Measurements from ENCODE around the gene DYRK1B. TPM values are rescaled to one million over a fixed set of nuclear protein-coding genes. Genes with fewer than 3 reads are reported as not detected.
A peak's percentile ranks its signal among the peaks of the same experiment; 100 is the strongest.

Gene DYRK1B
- 10.2 and 17.2 TPM in 2 replicates for polyA plus RNA-seq (2012; rRNA removed)
- polyA plus RNA-seq (2012; cell fraction: cytosol; rRNA removed): 11.4 and 17.5 TPM in 2 replicates
- 44.6 and 45.8 TPM in 2 replicates for polyA plus RNA-seq (2012; cell fraction: nucleus; rRNA removed)

- H3K9me3 ChIP-seq: no peaks in the 10 kb centered on the region
- DNase-seq: peak; percentile 99
- peak within 1 kb of the TSS; percentile 94 to 98 for H3K27ac ChIP-seq (ENCODE audit: low read depth in 2 of 2, low read length in 1 of 2)
- H3K27me3 ChIP-seq (ENCODE audit: insufficient read depth): no peaks in the 10 kb centered on the region
- H3K4me3 ChIP-seq (ENCODE audit: low read depth in 2 of 2, low read length in 1 of 2): peak within 1 kb of the TSS; percentile 84 to 97
- H3K4me2 ChIP-seq: peak within 1 kb of the TSS; percentile 92
- CTCF ChIA-PET: interaction anchor here (0.7 to 2.1 kb wide), 8 partner anchors 9 to 137 kb away, joined by 3 to 26 read pairs (median 3); partner anchors contain the start of gene PSMC4
- WGBS (ENCODE audit: low lambda C conversion rate): under 1% methylated on average over 35 of the region's 59 CpGs
- no peaks in the 10 kb centered on the region for H4K20me1 ChIP-seq (ENCODE audit: insufficient read depth)
- POLR2A ChIA-PET: interaction anchor here (0.6 to 2.1 kb wide), 8 partner anchors 9 to 398 kb away, joined by 3 to 9 read pairs (median 4); partner anchors contain the start of genes FBL, PSMC4 and RPS16
- H3K36me3 ChIP-seq (replicated peaks in 1 of 2; ENCODE audit: control insufficient read depth in 1 of 2, insufficient read depth in 2 of 2, low read length in 1 of 2): peaks cover 47 to 58% of the 10 kb centered on the region in 2 experiments
- H3K4me1 ChIP-seq (ENCODE audit: control insufficient read depth in 1 of 2, insufficient read depth in 2 of 2, low read depth in 1 of 2, low read length in 1 of 2): peaks cover 0 to 16% of the 10 kb centered on the region in 2 experiments; a peak in 2 of 4 replicates
- H3F3A ChIP-seq (replicated peaks; ENCODE audit: insufficient read depth): peaks cover 5% of the 10 kb centered on the region
- H3K79me2 ChIP-seq (ENCODE audit: insufficient read depth): peaks cover 20% of the 10 kb centered on the region
- peak within 1 kb of the TSS; percentile 95 for H3K9ac ChIP-seq
- H2AFZ ChIP-seq (ENCODE audit: low read depth): peak within 1 kb of the TSS; percentile 78
- H3K9me2 ChIP-seq: no peaks in the 10 kb centered on the region
- TF ChIP-seq SMC3 (IDR thresholded peaks at IDR 0.05; ENCODE audit: low read depth, low read length) (no peak), MXI1 (IDR thresholded peaks at IDR 0.05; ENCODE audit: low read depth, low read length) (peak; percentile 62; the same call in 1 of the 2 replicates), USF1 (IDR thresholded peaks at IDR 0.05; ENCODE audit: borderline replicate concordance, low read depth) (peak; percentile 99), ELF1 (IDR thresholded peaks at IDR 0.05) (0 out of 2 replicates have a peak, but pooled peaks have one; percentile 37), SIN3A (IDR thresholded peaks at IDR 0.05; ENCODE audit: borderline replicate concordance, low read depth, low read length) (peak; percentile 70; the same call in 1 of the 2 replicates), FOSL2 (IDR thresholded peaks at IDR 0.05; ENCODE audit: borderline replicate concordance, low read depth) (no peak), RCOR1 (IDR thresholded peaks at IDR 0.05; ENCODE audit: low read length) (no peak), NFIC (IDR thresholded peaks at IDR 0.05; ENCODE audit: borderline replicate concordance) (no peak), TAF1 (IDR thresholded peaks at IDR 0.05; ENCODE audit: borderline replicate concordance, low read depth, low read length) (peak; percentile 44; the same call in 1 of the 2 replicates), FOXM1 (IDR thresholded peaks at IDR 0.05; ENCODE audit: low read depth) (peak; percentile 53; the same call in 1 of the 2 replicates), MEF2A (IDR thresholded peaks at IDR 0.05; ENCODE audit: borderline replicate concordance, low read depth) (no peak), CTCF (IDR thresholded peaks at IDR 0.05) (no peak), CHD2 (IDR thresholded peaks at IDR 0.05; ENCODE audit: low read length, partially characterized antibody) (no peak), MAX (IDR thresholded peaks at IDR 0.05; ENCODE audit: low read depth) (peak; percentile 43), IRF3 (IDR thresholded peaks at IDR 0.05; ENCODE audit: low read depth, low read length) (peak; percentile 71), POLR2AphosphoS5 (IDR thresholded peaks at IDR 0.05; ENCODE audit: low read depth, low read length) (no peak; the same call in 1 of the 2 replicates), JUND (IDR thresholded peaks at IDR 0.05) (no peak), EP300 (IDR thresholded peaks at IDR 0.05; ENCODE audit: borderline replicate concordance in 1 of 2, low read depth in 1 of 2, low read length in 1 of 2) (peak; percentile 28 to 85; a peak in 2 of 4 replicates), TCF12 (IDR thresholded peaks at IDR 0.05) (no peak), YY1 (IDR thresholded peaks at IDR 0.05; ENCODE audit: low read depth) (peak; percentile 92), RXRA (IDR thresholded peaks at IDR 0.05; ENCODE audit: borderline replicate concordance, low read depth) (no peak), RFX5 (IDR thresholded peaks at IDR 0.05; ENCODE audit: low read length) (peak; percentile 99), REST (IDR thresholded peaks at IDR 0.05; ENCODE audit: low read depth, low read length) (no peak)
Measured at GRCh38 chr19:39833464-39834286, at the start of gene DYRK1B. TSS of gene DYRK1B (minus strand) at chr19:39834162. CDS start at chr19:39831867, 2,295 bp downstream.

Data from SK-N-SH (cell line).